Measurements from ENCODE around the gene ABO.
"Not testable (repeated sequence)": the region's sequence is repeated elsewhere in the genome, so short reads cannot be mapped to it uniquely, and the experiment has no call there.

ABO gene

DNA sequence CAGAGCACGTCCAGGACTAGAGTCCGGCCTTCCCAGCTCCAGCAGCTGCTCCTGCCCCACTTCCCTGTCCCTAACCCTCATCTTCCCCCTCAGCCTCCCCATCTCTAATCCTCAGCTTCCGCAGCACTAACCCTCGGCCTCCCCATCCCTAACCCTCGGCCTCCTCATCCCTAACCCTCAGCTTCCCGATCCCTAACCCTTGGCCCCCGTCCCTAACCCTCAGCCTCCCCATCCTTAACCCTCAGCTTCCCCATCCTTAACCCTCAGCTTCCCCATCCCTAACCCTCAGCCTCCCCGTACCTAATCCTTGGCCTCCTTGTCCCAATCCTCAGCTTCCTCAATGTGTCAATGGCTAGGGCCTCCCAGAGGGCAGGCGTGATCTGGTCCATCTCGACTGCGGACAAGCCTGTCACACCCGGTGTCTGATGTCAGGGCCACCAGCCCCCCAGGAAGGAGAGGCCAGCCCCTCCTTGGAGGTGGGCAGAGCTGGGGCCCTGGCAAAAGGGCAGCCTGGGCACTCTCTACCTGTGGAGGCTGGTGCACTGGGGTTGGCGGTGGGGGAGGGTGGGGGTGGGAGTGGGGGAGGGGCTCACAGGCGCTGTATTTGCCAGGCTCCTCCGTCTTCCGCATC is 67.3 kb downstream of the ABO start:
- TF ChIP-seq CTCF (IDR thresholded peaks at IDR 0.05; ENCODE audit: control extremely low read depth, extremely low read depth, low read depth, missing control alignments), result no peak
- ChIA-PET POLR2A (no interaction called here), CTCF (interaction anchor here (1.2 kb wide), 1 partner anchor 31 kb away, joined by 3 read pairs; no protein-coding TSS in a partner anchor)
- DNase-seq (ENCODE audit: extremely low spot score), result no peak

DNA sequence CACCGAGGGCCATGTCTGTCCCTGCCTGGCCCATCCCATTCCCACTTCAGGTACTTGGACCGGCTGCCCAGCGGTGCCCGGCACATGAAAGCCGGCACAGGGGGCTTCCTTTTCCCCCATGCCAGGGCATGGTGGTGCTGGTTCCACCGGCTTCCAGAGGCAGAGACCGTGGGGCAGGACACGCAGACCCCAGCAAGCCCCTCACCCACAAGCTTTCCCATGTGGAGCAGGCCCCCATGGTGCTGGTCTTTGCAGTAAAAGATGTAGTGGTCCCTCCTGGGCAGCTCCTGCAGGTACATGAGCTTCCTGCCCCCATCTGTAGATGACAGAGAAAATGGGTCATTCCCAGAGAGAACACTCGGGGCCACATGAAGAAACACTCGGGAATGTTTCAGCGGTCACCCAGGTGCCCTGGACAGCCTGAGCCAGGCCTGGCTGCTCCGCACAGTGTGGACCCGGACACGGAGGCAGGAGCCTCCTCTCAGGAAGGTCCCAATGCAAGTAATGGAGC is 67.9 kb downstream of the ABO start:
- POLR2A ChIA-PET, result no interaction called here
- no peak for DNase-seq (ENCODE audit: extremely low spot score)
- CTCF ChIA-PET, result interaction anchor here (0.9 to 1.2 kb wide), 2 partner anchors 21 to 32 kb away, joined by 3 to 5 read pairs; no protein-coding TSS in a partner anchor
- TF ChIP-seq CTCF (IDR thresholded peaks at IDR 0.05; ENCODE audit: control extremely low read depth, extremely low read depth, low read depth, missing control alignments), result no peak

DNA sequence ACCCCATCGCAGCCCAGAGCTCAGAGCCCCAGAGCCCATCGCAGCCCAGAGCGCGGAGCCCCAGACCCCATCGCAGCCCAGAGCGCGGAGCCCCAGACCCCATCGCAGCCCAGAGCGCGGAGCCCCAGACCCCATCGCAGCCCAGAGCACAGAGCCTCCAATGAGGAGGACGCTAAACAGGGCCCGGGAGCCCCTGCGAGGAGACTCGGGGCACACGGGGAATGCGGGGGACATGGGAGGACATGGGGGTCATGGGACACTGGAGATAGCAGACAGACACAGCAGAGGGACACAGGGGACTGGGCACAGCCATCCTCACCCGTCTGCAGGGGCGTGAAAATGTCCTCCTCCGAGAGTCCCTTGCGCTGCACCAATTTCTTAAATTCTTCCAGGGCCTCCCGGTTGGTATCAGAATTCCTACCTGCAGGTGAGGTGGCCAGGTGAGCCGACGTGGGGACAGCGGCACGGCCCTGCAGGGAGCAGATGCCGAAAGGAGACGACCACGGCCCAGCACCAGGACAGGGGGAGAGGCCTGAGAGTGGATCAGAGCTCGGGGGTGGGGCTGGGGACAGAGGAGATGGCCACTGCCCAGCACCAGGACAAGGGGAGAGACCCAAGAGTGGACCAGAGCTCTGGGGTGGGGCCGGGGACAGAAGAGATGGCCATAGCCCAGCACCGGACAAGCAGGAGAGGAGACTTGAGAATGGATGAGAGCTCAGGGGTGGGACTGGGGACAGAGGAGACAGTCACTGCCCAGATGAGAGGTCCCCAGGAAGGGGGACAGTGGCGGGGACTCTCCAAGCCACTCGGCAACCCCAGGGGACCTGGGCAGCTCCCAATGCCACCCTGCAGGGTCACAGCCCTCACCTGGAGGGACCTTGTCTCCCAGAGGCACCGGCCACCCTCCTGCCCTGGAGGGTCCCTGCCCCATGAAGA is 68.7 kb downstream of the ABO start:
- TF ChIP-seq CTCF (IDR thresholded peaks at IDR 0.05; ENCODE audit: control extremely low read depth, extremely low read depth, low read depth, missing control alignments), result no peak
- POLR2A ChIA-PET, result no interaction called here

GRCh38 chr9:133205481-133205887 is 69.5 kb downstream of the ABO start:
- CTCF ChIA-PET; POLR2A ChIA-PET; DNase-seq (ENCODE audit: extremely low spot score): not testable (repeated sequence)

More for the DNA sequence above, 68.7 kb downstream of the ABO start:
- CTCF ChIA-PET, result interaction anchor here (0.9 to 1.2 kb wide), 2 partner anchors 21 to 33 kb away, joined by 3 to 5 read pairs; no protein-coding TSS in a partner anchor
- no peak for DNase-seq (ENCODE audit: extremely low spot score)

Measured in GM10248 (cell line).